Measurements from ENCODE around the gene TMA16. TPM values are rescaled to one million over a fixed set of nuclear protein-coding genes. Genes with fewer than 3 reads are reported as not detected.
A peak's percentile ranks its signal among the peaks of the same experiment; 100 is the strongest.
"Not testable (repeated sequence)": the region's sequence is repeated elsewhere in the genome, so short reads cannot be mapped to it uniquely, and the experiment has no call there.

Gene TMA16
- total and polyA plus RNA-seq, 9 donors, result 16.2 to 32.7 (median 26.0) TPM

DNA sequence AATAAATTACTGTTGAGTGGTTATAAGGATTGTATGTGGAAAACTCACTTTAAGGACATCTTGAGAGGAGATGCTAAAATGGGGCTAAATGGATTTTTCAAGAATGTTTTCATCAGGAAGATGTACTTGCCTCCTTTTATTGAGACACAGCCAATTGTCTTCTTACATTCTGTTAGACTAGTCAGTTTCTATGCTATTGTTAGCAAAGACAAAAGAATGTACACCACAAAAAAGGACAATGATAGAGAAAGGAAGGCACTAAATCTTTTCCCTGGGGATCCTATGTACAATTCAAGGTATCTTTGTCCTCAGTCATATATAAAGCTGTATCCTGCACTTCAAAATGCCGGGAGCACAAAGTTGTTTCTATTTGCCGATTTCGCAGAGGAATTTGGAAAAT lies 42.6 kb downstream of the TMA16 start:
- H3K4me3 ChIP-seq (ENCODE audit: low read length), result no peak overlapping the region
- H3K27ac ChIP-seq (ENCODE audit: low read length), result no peak overlapping the region
- DNase-seq, result no peak
- no peaks in the 10 kb centered on the region for H3K27me3 ChIP-seq (ENCODE audit: control insufficient read depth, insufficient read depth, low read length)
- WGBS (ENCODE audit: insufficient coverage), result 83% methylated on average over 1 of the region's 3 CpGs
- H3K36me3 ChIP-seq (ENCODE audit: control insufficient read depth, insufficient read depth, low read length), result no peaks in the 10 kb centered on the region
- no peaks in the 10 kb centered on the region for H3K9me3 ChIP-seq (replicated peaks; ENCODE audit: control insufficient read depth, low read depth, low read length)
- no peaks in the 10 kb centered on the region for H3K4me1 ChIP-seq (ENCODE audit: control insufficient read depth, insufficient read depth, low read length)

DNA sequence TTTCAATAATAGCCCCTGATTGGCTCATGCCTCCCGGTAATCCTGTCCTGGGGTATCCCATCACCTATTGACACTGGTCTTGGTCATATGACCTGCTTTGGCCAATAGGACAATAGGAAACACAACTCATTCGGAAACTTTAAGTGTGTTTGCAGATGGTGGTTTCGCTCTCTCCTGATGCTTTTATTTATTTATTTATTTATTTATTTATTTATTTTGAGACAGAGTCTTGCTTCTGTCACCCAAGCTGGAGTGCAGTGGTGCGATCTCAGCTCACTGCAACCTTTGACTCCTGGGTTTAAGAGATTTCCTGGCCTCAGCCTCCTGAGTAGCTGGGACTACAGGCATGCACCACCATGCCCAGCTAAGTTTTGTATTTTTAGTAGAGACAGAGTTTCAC lies 44.3 kb downstream of the TMA16 start:
- WGBS (ENCODE audit: insufficient coverage), result no CpG with 5 or more reads among the region's 4 CpGs
- H3K9me3 ChIP-seq (replicated peaks; ENCODE audit: control insufficient read depth, low read depth, low read length); H3K27me3 ChIP-seq (ENCODE audit: control insufficient read depth, insufficient read depth, low read length); H3K27ac ChIP-seq (ENCODE audit: low read length); DNase-seq; H3K36me3 ChIP-seq (ENCODE audit: control insufficient read depth, insufficient read depth, low read length); H3K4me3 ChIP-seq (ENCODE audit: low read length); H3K4me1 ChIP-seq (ENCODE audit: control insufficient read depth, insufficient read depth, low read length): not testable (repeated sequence)

DNA sequence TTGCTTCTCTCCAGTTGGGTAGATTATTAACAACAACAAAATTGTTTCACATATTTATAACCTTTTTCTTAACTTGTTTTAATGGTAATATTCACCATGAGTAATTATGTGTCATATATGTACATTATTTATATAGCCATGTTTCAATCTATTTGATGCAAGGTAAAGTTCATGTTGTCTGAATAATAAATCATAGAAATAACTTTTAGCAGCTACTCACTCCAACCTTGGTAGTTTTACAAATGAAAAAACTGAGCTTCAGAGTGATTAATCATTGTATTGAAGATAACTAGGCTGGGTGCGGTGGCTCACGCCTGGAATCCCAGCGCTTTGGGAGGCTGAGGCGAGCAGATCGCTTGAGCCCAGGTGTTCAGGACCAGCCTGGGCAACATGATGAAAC lies 46.0 kb downstream of the TMA16 start:
- DNase-seq, result no peak
- H3K27ac ChIP-seq (ENCODE audit: low read length), result no peak overlapping the region
- no peaks in the 10 kb centered on the region for H3K4me1 ChIP-seq (ENCODE audit: control insufficient read depth, insufficient read depth, low read length)
- H3K36me3 ChIP-seq (ENCODE audit: control insufficient read depth, insufficient read depth, low read length), result no peaks in the 10 kb centered on the region
- no peaks in the 10 kb centered on the region for H3K9me3 ChIP-seq (replicated peaks; ENCODE audit: control insufficient read depth, low read depth, low read length)
- no peaks in the 10 kb centered on the region for H3K27me3 ChIP-seq (ENCODE audit: control insufficient read depth, insufficient read depth, low read length)
- WGBS (ENCODE audit: insufficient coverage), result 100% methylated on average over 5 of the region's 5 CpGs
- H3K4me3 ChIP-seq (ENCODE audit: low read length), result no peak overlapping the region

DNA sequence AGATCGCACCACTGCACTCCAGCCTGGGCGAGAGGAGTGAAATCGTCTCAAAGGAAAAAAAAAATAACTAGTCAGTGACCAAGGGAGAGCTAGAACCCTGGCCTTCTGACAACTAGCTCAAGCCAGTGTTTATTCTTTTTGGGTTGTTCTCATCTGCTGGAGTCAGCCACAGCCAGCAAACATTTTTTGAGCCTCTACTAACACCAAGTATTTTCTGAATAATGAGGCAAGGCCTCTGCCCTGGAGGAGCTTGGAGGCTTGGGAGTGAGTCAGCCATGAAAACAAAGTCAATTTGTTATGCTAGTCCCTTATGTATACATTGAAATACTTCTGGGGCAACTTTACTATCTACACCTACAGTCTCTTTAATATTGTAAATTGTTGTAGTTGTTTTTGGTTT lies 46.5 kb downstream of the TMA16 start:
- H3K4me3 ChIP-seq (ENCODE audit: low read length), result no peak overlapping the region
- no peaks in the 10 kb centered on the region for H3K36me3 ChIP-seq (ENCODE audit: control insufficient read depth, insufficient read depth, low read length)
- no peaks in the 10 kb centered on the region for H3K27me3 ChIP-seq (ENCODE audit: control insufficient read depth, insufficient read depth, low read length)
- H3K4me1 ChIP-seq (ENCODE audit: control insufficient read depth, insufficient read depth, low read length), result no peaks in the 10 kb centered on the region
- 30% methylated on average over 3 of the region's 3 CpGs for WGBS (ENCODE audit: insufficient coverage)
- DNase-seq, result no peak
- H3K27ac ChIP-seq (ENCODE audit: low read length), result no peak overlapping the region
- H3K9me3 ChIP-seq (replicated peaks; ENCODE audit: control insufficient read depth, low read depth, low read length), result no peaks in the 10 kb centered on the region

DNA sequence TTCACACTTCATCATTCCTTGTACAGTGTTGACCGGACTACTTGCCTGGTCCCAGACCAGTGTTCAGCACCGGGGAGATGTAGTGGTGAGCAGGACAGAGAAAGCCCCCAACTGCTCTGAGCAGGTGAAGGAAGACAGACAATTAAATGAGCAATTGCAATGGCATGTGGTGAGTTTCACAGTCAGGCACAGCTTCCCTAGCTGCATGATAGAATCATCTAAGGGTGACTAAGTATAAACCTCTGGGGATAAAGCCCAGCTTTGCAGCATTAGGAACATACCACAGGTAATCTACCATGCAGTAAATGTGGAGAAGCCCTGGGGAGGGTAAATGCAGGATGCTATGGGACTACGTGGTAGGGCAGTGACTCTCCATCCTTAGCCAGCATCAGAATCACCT lies 47.8 kb downstream of the TMA16 start:
- 69% methylated on average over 2 of the region's 3 CpGs for WGBS (ENCODE audit: insufficient coverage)

DNA sequence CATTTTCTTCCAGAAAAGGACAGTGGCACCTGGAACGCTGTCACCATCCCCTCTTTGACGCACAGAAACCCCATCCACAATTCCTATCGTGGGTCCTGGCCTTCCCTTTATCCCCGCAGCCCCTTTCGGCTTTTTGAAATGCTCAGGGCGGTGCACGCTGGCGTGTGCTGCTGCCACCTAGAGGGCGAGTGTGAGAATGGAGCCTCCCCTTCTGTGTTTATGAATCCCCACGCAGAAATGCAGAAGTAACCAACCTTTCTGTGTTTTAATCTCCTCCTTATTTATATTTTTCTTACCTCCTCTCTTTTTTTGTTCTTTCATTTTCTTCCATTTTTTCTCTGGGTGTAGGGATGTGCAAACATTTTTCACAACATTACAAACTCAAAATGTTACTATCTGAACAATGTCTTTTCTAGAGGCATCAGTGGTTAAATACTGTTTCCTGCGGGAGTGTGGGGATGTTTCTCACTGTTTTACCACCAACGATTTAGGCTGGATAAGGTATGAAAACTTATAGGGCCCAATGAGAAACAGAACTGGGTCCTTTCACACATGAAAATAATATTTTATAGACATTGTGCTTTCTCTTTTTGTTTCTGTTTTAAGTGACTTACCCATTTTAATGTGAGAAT lies 50.0 kb downstream of the TMA16 start:
- peak; percentile 61 for DNase-seq
- WGBS (ENCODE audit: insufficient coverage), result 0% methylated on average over 1 of the region's 12 CpGs
- Histone ChIP-seq H3K4me1 (ENCODE audit: control insufficient read depth, insufficient read depth, low read length) (no peaks in the 10 kb centered on the region), H3K9me3 (replicated peaks; ENCODE audit: control insufficient read depth, low read depth, low read length) (no peaks in the 10 kb centered on the region), H3K4me3 (ENCODE audit: low read length) (no peak overlapping the region), H3K27ac (ENCODE audit: low read length) (no peak overlapping the region), H3K27me3 (ENCODE audit: control insufficient read depth, insufficient read depth, low read length) (no peaks in the 10 kb centered on the region), H3K36me3 (ENCODE audit: control insufficient read depth, insufficient read depth, low read length) (no peaks in the 10 kb centered on the region)

More for the DNA sequence above, 47.8 kb downstream of the TMA16 start:
- H3K36me3 ChIP-seq (ENCODE audit: control insufficient read depth, insufficient read depth, low read length), result no peaks in the 10 kb centered on the region
- no peaks in the 10 kb centered on the region for H3K4me1 ChIP-seq (ENCODE audit: control insufficient read depth, insufficient read depth, low read length)
- H3K9me3 ChIP-seq (replicated peaks; ENCODE audit: control insufficient read depth, low read depth, low read length), result no peaks in the 10 kb centered on the region
- no peak overlapping the region for H3K27ac ChIP-seq (ENCODE audit: low read length)
- no peak overlapping the region for H3K4me3 ChIP-seq (ENCODE audit: low read length)
- no peaks in the 10 kb centered on the region for H3K27me3 ChIP-seq (ENCODE audit: control insufficient read depth, insufficient read depth, low read length)
- DNase-seq, result no peak

DNA sequence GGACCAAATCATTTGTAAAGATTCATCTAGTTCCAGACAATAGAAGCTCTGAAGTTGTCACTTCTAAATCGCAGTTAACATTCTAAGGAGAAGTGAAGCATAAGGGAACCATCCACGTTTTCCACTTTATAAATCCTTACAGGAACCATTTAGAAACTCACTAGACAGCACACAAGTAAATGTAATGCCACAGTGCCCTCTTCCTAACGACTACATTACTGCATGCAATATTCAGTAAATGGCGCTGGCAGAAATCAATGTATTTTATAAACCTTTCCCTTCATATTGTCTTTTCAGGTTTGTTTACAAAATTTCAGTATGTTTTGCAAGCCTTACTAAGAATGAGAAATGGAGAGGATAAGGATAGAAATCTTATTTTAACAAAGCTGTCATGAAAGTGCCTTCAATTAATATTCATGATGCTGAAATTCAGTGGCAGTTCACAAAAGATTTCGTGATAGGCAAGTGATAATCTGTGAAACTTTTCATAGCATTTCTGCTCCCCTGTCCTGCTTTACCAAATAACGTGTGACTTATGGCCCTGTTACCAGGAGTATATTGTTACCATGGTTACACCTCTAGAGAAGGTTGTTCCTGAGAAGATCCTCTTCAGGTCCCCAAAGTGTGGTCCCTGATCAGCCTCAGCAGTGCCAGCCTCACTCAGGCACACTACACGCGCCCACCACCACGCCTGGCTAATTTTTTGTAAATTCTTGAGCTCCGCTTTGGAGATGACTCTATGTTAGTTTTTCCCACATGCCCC lies 54.2 kb downstream of the TMA16 start:
- Histone ChIP-seq H3K4me3 (ENCODE audit: low read length) (no peak overlapping the region), H3K27me3 (ENCODE audit: control insufficient read depth, insufficient read depth, low read length) (no peaks in the 10 kb centered on the region), H3K4me1 (ENCODE audit: control insufficient read depth, insufficient read depth, low read length) (peaks cover 2% of the 10 kb centered on the region), H3K36me3 (ENCODE audit: control insufficient read depth, insufficient read depth, low read length) (no peaks in the 10 kb centered on the region), H3K27ac (ENCODE audit: low read length) (no peak overlapping the region), H3K9me3 (replicated peaks; ENCODE audit: control insufficient read depth, low read depth, low read length) (no peaks in the 10 kb centered on the region)
- no CpG with 5 or more reads among the region's 10 CpGs for WGBS (ENCODE audit: insufficient coverage)
- peak; percentile 61 for DNase-seq

DNA sequence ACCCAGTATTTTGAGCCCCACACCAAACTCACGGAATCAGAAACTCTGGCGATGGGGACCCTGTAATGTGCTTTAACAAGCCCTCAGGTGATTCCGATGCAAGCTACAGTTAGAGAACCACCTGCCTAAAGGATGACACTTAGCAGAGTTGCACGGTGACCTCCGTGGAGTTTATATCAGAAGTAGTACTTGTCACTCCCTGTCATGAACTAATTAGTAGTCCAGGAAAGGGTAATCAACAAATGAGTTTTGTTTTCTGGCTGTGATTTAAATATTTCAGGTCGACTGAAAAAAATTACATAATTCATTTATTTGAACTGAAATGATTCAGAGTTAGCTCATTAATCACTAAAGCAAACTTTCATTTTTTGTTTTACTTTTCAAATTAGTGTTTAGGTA lies 56.4 kb downstream of the TMA16 start:
- no peak overlapping the region for H3K27ac ChIP-seq (ENCODE audit: low read length)
- no peak for DNase-seq
- WGBS (ENCODE audit: insufficient coverage), result 74% methylated on average over 4 of the region's 6 CpGs
- peaks cover 2% of the 10 kb centered on the region for H3K4me1 ChIP-seq (ENCODE audit: control insufficient read depth, insufficient read depth, low read length)
- no peak overlapping the region for H3K4me3 ChIP-seq (ENCODE audit: low read length)
- H3K9me3 ChIP-seq (replicated peaks; ENCODE audit: control insufficient read depth, low read depth, low read length), result no peaks in the 10 kb centered on the region
- no peaks in the 10 kb centered on the region for H3K36me3 ChIP-seq (ENCODE audit: control insufficient read depth, insufficient read depth, low read length)
- H3K27me3 ChIP-seq (ENCODE audit: control insufficient read depth, insufficient read depth, low read length), result no peaks in the 10 kb centered on the region

DNA sequence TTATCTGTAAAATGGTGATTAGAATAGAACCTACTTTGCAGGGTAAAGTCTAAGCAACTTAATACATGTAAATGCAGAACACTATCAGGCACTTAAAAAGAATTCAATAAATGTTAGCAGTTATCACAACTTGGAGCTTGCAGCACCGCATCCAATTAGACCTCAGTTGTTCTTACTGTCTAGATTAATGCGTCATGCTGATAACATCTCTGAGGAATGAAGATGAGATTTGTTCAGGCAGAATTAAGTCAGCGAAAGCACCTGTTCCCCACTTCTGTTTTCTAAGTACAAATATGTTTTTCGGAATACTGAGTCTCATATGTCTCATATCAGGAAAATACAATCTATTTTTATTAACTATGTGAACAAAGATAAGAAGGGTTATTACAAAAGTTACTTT lies 58.7 kb downstream of the TMA16 start:
- H3K4me1 ChIP-seq (ENCODE audit: control insufficient read depth, insufficient read depth, low read length), result peaks cover 2% of the 10 kb centered on the region
- no peaks in the 10 kb centered on the region for H3K27me3 ChIP-seq (ENCODE audit: control insufficient read depth, insufficient read depth, low read length)
- no CpG with 5 or more reads among the region's 4 CpGs for WGBS (ENCODE audit: insufficient coverage)
- H3K4me3 ChIP-seq (ENCODE audit: low read length), result no peak overlapping the region
- DNase-seq, result no peak
- H3K9me3 ChIP-seq (replicated peaks; ENCODE audit: control insufficient read depth, low read depth, low read length), result no peaks in the 10 kb centered on the region
- H3K36me3 ChIP-seq (ENCODE audit: control insufficient read depth, insufficient read depth, low read length), result no peaks in the 10 kb centered on the region
- H3K27ac ChIP-seq (ENCODE audit: low read length), result no peak overlapping the region

DNA sequence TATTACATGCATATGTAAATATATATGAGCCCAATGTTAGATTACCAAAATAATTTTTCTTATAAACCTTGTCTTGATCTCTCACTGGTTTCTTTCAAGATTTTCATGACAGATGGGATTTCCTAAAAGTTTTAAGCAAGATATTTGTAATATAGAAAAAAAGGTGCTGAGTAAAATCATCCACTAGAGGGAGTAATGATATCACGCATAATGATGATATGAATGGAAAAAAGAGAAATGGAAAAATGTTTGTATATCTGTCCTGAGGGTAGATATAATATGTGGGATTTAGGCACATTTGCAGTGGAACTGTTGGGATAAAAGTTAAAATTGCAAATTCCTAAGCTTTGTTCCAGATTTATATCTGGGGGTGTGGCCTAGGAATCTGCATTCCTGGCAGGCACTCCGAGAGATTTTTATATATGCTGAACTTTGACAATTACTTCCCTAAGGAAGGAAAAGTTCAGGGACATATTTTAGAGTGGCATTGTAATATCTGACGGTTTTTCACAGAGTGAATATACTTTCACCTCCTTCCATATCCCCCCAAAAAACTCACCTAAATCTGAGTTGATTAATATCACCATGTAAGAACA lies 60.5 kb downstream of the TMA16 start:
- Histone ChIP-seq H3K27ac (ENCODE audit: low read length) (no peak overlapping the region), H3K36me3 (ENCODE audit: control insufficient read depth, insufficient read depth, low read length) (no peaks in the 10 kb centered on the region), H3K9me3 (replicated peaks; ENCODE audit: control insufficient read depth, low read depth, low read length) (no peaks in the 10 kb centered on the region), H3K27me3 (ENCODE audit: control insufficient read depth, insufficient read depth, low read length) (no peaks in the 10 kb centered on the region), H3K4me1 (ENCODE audit: control insufficient read depth, insufficient read depth, low read length) (peaks cover 2% of the 10 kb centered on the region), H3K4me3 (ENCODE audit: low read length) (no peak overlapping the region)
- WGBS (ENCODE audit: insufficient coverage), result 11% methylated on average over 1 of the region's 3 CpGs
- peak; percentile 53 for DNase-seq

Measured in muscle of leg (tissue), 11 donors.